ENCODE results near the gene ADCY5.

DNA sequence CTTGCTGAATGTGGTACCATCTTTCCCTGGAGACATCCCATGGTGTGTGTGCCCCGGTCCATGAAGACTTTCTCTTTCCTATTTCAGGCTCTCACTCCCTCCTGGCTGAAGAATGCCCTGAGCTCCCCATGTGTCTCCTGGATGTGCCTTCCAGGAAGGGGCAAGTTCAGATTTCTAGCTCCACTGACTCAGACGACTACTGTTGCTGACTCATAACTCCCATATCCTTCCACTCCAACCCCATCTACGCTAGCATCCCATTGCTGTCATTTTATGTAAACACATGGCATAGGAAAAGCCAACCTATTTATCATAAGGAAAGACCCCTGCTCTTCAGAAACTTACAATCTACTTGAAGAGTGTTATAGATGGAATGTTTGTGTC, 95.0 kb downstream of the ADCY5 start:
- TF ChIP-seq POLR2A (IDR thresholded peaks at IDR 0.05; ENCODE audit: low read depth, low read length): no peak
- no peak for TF ChIP-seq POLR2AphosphoS5 (IDR thresholded peaks at IDR 0.05; ENCODE audit: low read depth, low read length)

Data from GM12892 (cell line).